Activated naive CD8-positive, alpha-beta T cell (primary cell): ENCODE results near the gene USP24.
A peak's percentile ranks its signal among the peaks of the same experiment; 100 is the strongest.

ENCODE experiments used
- H3K27ac Mint-ChIP-seq: one replicate; pipeline ENCODE4 v1.8.0; 2021; ENCODE audit warnings: mixed read lengths
- H3K27me3 Mint-ChIP-seq: one replicate; pipeline ENCODE4 v1.8.0; 2021; ENCODE audit warnings: mixed read lengths
- H3K36me3 Mint-ChIP-seq: one replicate; pipeline ENCODE4 v1.8.0; 2021; ENCODE audit warnings: mixed read lengths
- H3K4me1 Mint-ChIP-seq: one replicate; pipeline ENCODE4 v1.8.0; 2021; ENCODE audit warnings: low read depth, mixed read lengths
- H3K4me3 Mint-ChIP-seq: one replicate; pipeline ENCODE4 v1.8.0; 2021; ENCODE audit warnings: mild to moderate bottlenecking, mixed read lengths
- H3K9me3 Mint-ChIP-seq: one replicate; pipeline ENCODE4 v1.8.0; 2021; ENCODE audit warnings: low read depth, mixed read lengths

Gene USP24

GRCh38 chr1:55107101-55107500 is 108.1 kb downstream of the USP24 start:
- Mint-ChIP-seq H3K36me3 (peaks cover 9% of the 10 kb centered on the region), H3K27me3 (no peaks in the 10 kb centered on the region), H3K9me3 (no peaks in the 10 kb centered on the region), H3K4me3 (no peak overlapping the region), H3K4me1 (no peaks in the 10 kb centered on the region), H3K27ac (no peak overlapping the region)

GRCh38 chr1:55103891-55104290 is 111.3 kb downstream of the USP24 start:
- Mint-ChIP-seq H3K4me3 (no peak overlapping the region), H3K27ac (no peak overlapping the region), H3K36me3 (peaks cover 12% of the 10 kb centered on the region), H3K9me3 (no peaks in the 10 kb centered on the region), H3K4me1 (no peaks in the 10 kb centered on the region), H3K27me3 (no peaks in the 10 kb centered on the region)

- Mint-ChIP-seq H3K27me3 (no peaks in the 10 kb centered on the region), H3K36me3 (peaks cover 17% of the 10 kb centered on the region), H3K4me1 (no peaks in the 10 kb centered on the region), H3K9me3 (no peaks in the 10 kb centered on the region), H3K27ac (no peak overlapping the region), H3K4me3 (no peak overlapping the region)
Measured at GRCh38 chr1:55095095-55095494, 120.1 kb downstream of the USP24 start.

GRCh38 chr1:55092475-55092874 is 122.7 kb downstream of the USP24 start:
- H3K4me1 Mint-ChIP-seq = peaks cover 5% of the 10 kb centered on the region
- no peaks in the 10 kb centered on the region for H3K27me3 Mint-ChIP-seq

GRCh38 chr1:55089683-55090082 is 125.5 kb downstream of the USP24 start:
- Mint-ChIP-seq H3K27me3 (no peaks in the 10 kb centered on the region), H3K27ac (peak overlapping the region; percentile 64), H3K4me3 (no peak overlapping the region), H3K4me1 (peaks cover 5% of the 10 kb centered on the region), H3K9me3 (no peaks in the 10 kb centered on the region), H3K36me3 (peaks cover 10% of the 10 kb centered on the region)

More at GRCh38 chr1:55092475-55092874, 122.7 kb downstream of the USP24 start:
- H3K4me3 Mint-ChIP-seq = no peak overlapping the region
- no peak overlapping the region for H3K27ac Mint-ChIP-seq
- peaks cover 9% of the 10 kb centered on the region for H3K36me3 Mint-ChIP-seq
- H3K9me3 Mint-ChIP-seq = no peaks in the 10 kb centered on the region

GRCh38 chr1:55088413-55088812 is 126.8 kb downstream of the USP24 start:
- Mint-ChIP-seq H3K9me3 (no peaks in the 10 kb centered on the region), H3K27ac (peak overlapping the region; percentile 46), H3K27me3 (no peaks in the 10 kb centered on the region), H3K36me3 (peaks cover 6% of the 10 kb centered on the region), H3K4me3 (no peak overlapping the region), H3K4me1 (peaks cover 5% of the 10 kb centered on the region)

- Mint-ChIP-seq H3K4me3 (no peak overlapping the region), H3K9me3 (no peaks in the 10 kb centered on the region), H3K36me3 (peaks cover 6% of the 10 kb centered on the region), H3K4me1 (peaks cover 5% of the 10 kb centered on the region), H3K27ac (no peak overlapping the region), H3K27me3 (no peaks in the 10 kb centered on the region)
Measured at GRCh38 chr1:55087439-55087838, 127.7 kb downstream of the USP24 start.

GRCh38 chr1:55084257-55084656 is 130.9 kb downstream of the USP24 start:
- no peak overlapping the region for H3K4me3 Mint-ChIP-seq
- H3K36me3 Mint-ChIP-seq = peaks cover 6% of the 10 kb centered on the region
- H3K27me3 Mint-ChIP-seq = no peaks in the 10 kb centered on the region
- H3K4me1 Mint-ChIP-seq = peaks cover 5% of the 10 kb centered on the region
- no peak overlapping the region for H3K27ac Mint-ChIP-seq
- no peaks in the 10 kb centered on the region for H3K9me3 Mint-ChIP-seq

GRCh38 chr1:55081905-55082296 is 133.3 kb downstream of the USP24 start:
- peak overlapping the region; percentile 56 for H3K27ac Mint-ChIP-seq
- no peak overlapping the region for H3K4me3 Mint-ChIP-seq
- H3K9me3 Mint-ChIP-seq = no peaks in the 10 kb centered on the region
- no peaks in the 10 kb centered on the region for H3K27me3 Mint-ChIP-seq
- H3K4me1 Mint-ChIP-seq = no peaks in the 10 kb centered on the region
- H3K36me3 Mint-ChIP-seq = peaks cover 11% of the 10 kb centered on the region

GRCh38 chr1:55081188-55081904 is 133.8 kb downstream of the USP24 start:
- Mint-ChIP-seq H3K4me1 (no peaks in the 10 kb centered on the region), H3K36me3 (peaks cover 11% of the 10 kb centered on the region), H3K27me3 (no peaks in the 10 kb centered on the region), H3K27ac (peak overlapping the region; percentile 56), H3K9me3 (no peaks in the 10 kb centered on the region), H3K4me3 (no peak overlapping the region)

- Mint-ChIP-seq H3K36me3 (peaks cover 14% of the 10 kb centered on the region), H3K27ac (no peak overlapping the region), H3K9me3 (no peaks in the 10 kb centered on the region), H3K4me1 (no peaks in the 10 kb centered on the region), H3K27me3 (no peaks in the 10 kb centered on the region), H3K4me3 (no peak overlapping the region)
Measured at GRCh38 chr1:55079651-55080050, 135.5 kb downstream of the USP24 start.

- Mint-ChIP-seq H3K4me1 (peaks cover 3% of the 10 kb centered on the region), H3K27me3 (no peaks in the 10 kb centered on the region), H3K36me3 (peaks cover 17% of the 10 kb centered on the region), H3K9me3 (no peaks in the 10 kb centered on the region), H3K27ac (no peak overlapping the region), H3K4me3 (no peak overlapping the region)
Measured at GRCh38 chr1:55078470-55078869, 136.7 kb downstream of the USP24 start.

- Mint-ChIP-seq H3K27ac (peak overlapping the region; percentile 64), H3K4me1 (peaks cover 9% of the 10 kb centered on the region), H3K27me3 (no peaks in the 10 kb centered on the region), H3K36me3 (peaks cover 15% of the 10 kb centered on the region), H3K4me3 (no peak overlapping the region), H3K9me3 (no peaks in the 10 kb centered on the region)
Measured at GRCh38 chr1:55076356-55076755, 138.8 kb downstream of the USP24 start.

- Mint-ChIP-seq H3K9me3 (no peaks in the 10 kb centered on the region), H3K4me3 (no peak overlapping the region), H3K4me1 (peaks cover 9% of the 10 kb centered on the region), H3K27ac (peak overlapping the region; percentile 22), H3K36me3 (peaks cover 25% of the 10 kb centered on the region), H3K27me3 (no peaks in the 10 kb centered on the region)
Measured at GRCh38 chr1:55074455-55074854, 140.7 kb downstream of the USP24 start.

GRCh38 chr1:55073187-55073916 is 141.8 kb downstream of the USP24 start:
- Mint-ChIP-seq H3K9me3 (no peaks in the 10 kb centered on the region), H3K27ac (peak overlapping the region; percentile 78), H3K4me1 (peaks cover 9% of the 10 kb centered on the region), H3K36me3 (peaks cover 27% of the 10 kb centered on the region), H3K4me3 (peak overlapping the region; percentile 27), H3K27me3 (no peaks in the 10 kb centered on the region)
